H1 (cell line): Measurements from ENCODE around the gene SH3RF3. TPM values are rescaled to one million over a fixed set of nuclear protein-coding genes. Genes with fewer than 3 reads are reported as not detected.

Experiments used
- CTCF ChIA-PET: fragments of 300-600 bp; sonication (Branson Sonifier 250); formaldehyde crosslinking; loops from one replicate; lab custom pipeline; 2021; ENCODE audit not compliant: partially characterized antibody; lab: Charles Lee
- POLR2A ChIA-PET: fragments of 300-600 bp; sonication (Branson Sonifier 250); formaldehyde crosslinking; loops from one replicate; lab custom pipeline; 2021; ENCODE audit warnings: inconsistent platforms; ENCODE audit not compliant: partially characterized antibody; lab: Charles Lee
- DNase-seq, 2 experiments: peaks; one replicate each; pipeline versions ENCODE4 v3.0.0 to v3.0.0-alpha.2; 2010 to 2022; ENCODE audit warnings: low spot score in 2 of 2, low read depth in 1 of 2, mixed read lengths in 1 of 2
- FAIRE-seq: peaks from 2 replicates; lab custom pipeline; 2011; peaks lifted over from hg19 to GRCh38; lab: Jason Lieb, UNC
- H2AFZ ChIP-seq: 2 replicates; pipeline ENCODE4 v1.8.1; 2012; ENCODE audit warnings: low read length, inconsistent platforms
- H2AK5ac ChIP-seq: 2 replicates; pipeline ENCODE4 v1.6.1; 2013; ENCODE audit warnings: low read depth, low read length
- H2BK120ac ChIP-seq: replicated peaks from 2 replicates; pipeline ENCODE3; 2013; ENCODE audit warnings: low read depth, low read length, inconsistent platforms
- H2BK12ac ChIP-seq: 2 replicates; pipeline ENCODE4 v1.6.1; 2013; ENCODE audit warnings: low read depth, low read length
- H2BK15ac ChIP-seq: 2 replicates; pipeline ENCODE4 v1.6.1; 2013; ENCODE audit warnings: low read length
- H2BK20ac ChIP-seq: 2 replicates; pipeline ENCODE4 v1.6.1; 2013; ENCODE audit warnings: low read length
- H2BK5ac ChIP-seq: 2 replicates; pipeline ENCODE4 v1.6.1; 2013; ENCODE audit warnings: low read depth, low read length
- H3K14ac ChIP-seq: 2 replicates; pipeline ENCODE4 v1.6.1; 2013; ENCODE audit warnings: inconsistent platforms; ENCODE audit not compliant: insufficient read length
- H3K18ac ChIP-seq: 2 replicates; pipeline ENCODE4 v1.6.1; 2013; ENCODE audit warnings: low read length; ENCODE audit errors: extremely low read depth
- H3K23ac ChIP-seq: 2 replicates; pipeline ENCODE4 v1.6.1; 2013; ENCODE audit warnings: inconsistent platforms; ENCODE audit not compliant: insufficient read length
- H3K23me2 ChIP-seq: 2 replicates; pipeline ENCODE4 v1.6.1; 2013; ENCODE audit warnings: low read depth, low read length
- H3K27ac ChIP-seq: 2 replicates; pipeline ENCODE4 v1.6.1; 2011; ENCODE audit warnings: low read depth, low read length, inconsistent platforms
- H3K27me3 ChIP-seq, 4 experiments: replicated peaks in 1 of 4; 1 replicate in 1 of 4; 2 replicates in 3 of 4; pipeline versions ENCODE4 v1.6.1 to v1.8.1; 2011 to 2013; ENCODE audit warnings: low read length in 3 of 4, mild to moderate bottlenecking in 3 of 4, inconsistent platforms in 2 of 4, mixed read lengths in 2 of 4, moderate library complexity in 1 of 4; ENCODE audit not compliant: control insufficient read depth in 3 of 4, insufficient read depth in 3 of 4; ENCODE audit errors: extremely low read depth in 1 of 4
- H3K36me3 ChIP-seq, 4 experiments: 2 replicates each; pipeline versions ENCODE4 v1.6.1 to v1.8.1; 2011 to 2013; ENCODE audit warnings: mild to moderate bottlenecking in 4 of 4, low read length in 3 of 4, moderate library complexity in 2 of 4, control low read depth in 1 of 4, inconsistent platforms in 1 of 4; ENCODE audit not compliant: insufficient read depth in 4 of 4, control insufficient read depth in 2 of 4
- H3K4ac ChIP-seq: replicated peaks from 2 replicates; pipeline ENCODE3; 2013; ENCODE audit warnings: low read length, low read depth, mixed read lengths, inconsistent platforms; ENCODE audit not compliant: insufficient read length
- H3K4me1 ChIP-seq, 4 experiments: replicated peaks in 1 of 4; 1 replicate in 1 of 4; 2 replicates in 3 of 4; pipeline versions ENCODE4 v1.6.1 to v1.8.1; 2011 to 2013; ENCODE audit warnings: low read length in 3 of 4, inconsistent platforms in 2 of 4, mixed read lengths in 1 of 4; ENCODE audit not compliant: insufficient read depth in 4 of 4, control insufficient read depth in 3 of 4
- H3K4me2 ChIP-seq, 2 experiments: 2 replicates each; pipeline versions ENCODE4 v1.6.1 to v1.8.1; 2011 to 2013; ENCODE audit warnings: low read depth in 2 of 2, low read length in 2 of 2, control low read depth in 1 of 2, inconsistent platforms in 1 of 2, mild to moderate bottlenecking in 1 of 2; ENCODE audit not compliant: insufficient read depth in 1 of 2
- H3K4me3 ChIP-seq, 4 experiments: fragments of 200-600, 300-600 bp in 1 of 4; sonication (generic), shearing (Covaris generic), sonication (Bioruptor Twin) in 1 of 4; 2 replicates each; pipeline versions ENCODE4 v1.5.1 to v1.8.1; 2011 to 2016; ENCODE audit warnings: low read length in 4 of 4, low read depth in 3 of 4, control low read depth in 2 of 4, inconsistent platforms in 2 of 4, mild to moderate bottlenecking in 2 of 4, mixed read lengths in 1 of 4, moderate library complexity in 1 of 4; ENCODE audit not compliant: insufficient read depth in 2 of 4; ENCODE audit errors: extremely low read depth in 1 of 4
- H3K56ac ChIP-seq: replicated peaks from 2 replicates; pipeline ENCODE3; 2013; ENCODE audit warnings: low read depth, mild to moderate bottlenecking, mixed read lengths, low read length, inconsistent platforms; ENCODE audit not compliant: insufficient read length
- H3K79me1 ChIP-seq: 2 replicates; pipeline ENCODE4 v1.6.1; 2013; ENCODE audit warnings: low read depth, low read length, control low read depth
- H3K79me2 ChIP-seq, 2 experiments: 2 replicates each; pipeline versions ENCODE4 v1.6.1 to v1.8.1; 2012 to 2013; ENCODE audit warnings: low read length in 2 of 2, mild to moderate bottlenecking in 2 of 2, inconsistent platforms in 1 of 2; ENCODE audit not compliant: insufficient read depth in 2 of 2, control insufficient read depth in 1 of 2
- H3K9ac ChIP-seq, 4 experiments: replicated peaks in 1 of 4; 1 replicate in 1 of 4; 2 replicates in 3 of 4; pipeline versions ENCODE4 v1.6.1 to v1.8.1; 2011 to 2013; ENCODE audit warnings: low read depth in 3 of 4, low read length in 3 of 4, control low read depth in 2 of 4, mild to moderate bottlenecking in 2 of 4, moderate library complexity in 2 of 4, inconsistent platforms in 1 of 4; ENCODE audit errors: extremely low read depth in 1 of 4
- H3K9me3 ChIP-seq, 2 experiments: 2 replicates each; pipeline versions ENCODE4 v1.6.1 to v1.8.1; 2012 to 2013; ENCODE audit warnings: mild to moderate bottlenecking in 2 of 2, moderate library complexity in 2 of 2, control low read depth in 1 of 2, inconsistent platforms in 1 of 2, low read depth in 1 of 2, low read length in 1 of 2, mixed read lengths in 1 of 2; ENCODE audit not compliant: insufficient read depth in 2 of 2
- H4K20me1 ChIP-seq, 2 experiments: replicated peaks in 1 of 2; 2 replicates each; pipeline versions ENCODE3 to v1.8.1; 2011 to 2013; ENCODE audit warnings: inconsistent platforms in 2 of 2, low read length in 2 of 2, mild to moderate bottlenecking in 1 of 2; ENCODE audit not compliant: insufficient read depth in 2 of 2, control insufficient read depth in 1 of 2
- H4K5ac ChIP-seq: 2 replicates; pipeline ENCODE4 v1.6.1; 2013; ENCODE audit warnings: low read length, low read depth, mixed read lengths, inconsistent platforms; ENCODE audit not compliant: insufficient read length
- H4K8ac ChIP-seq: 2 replicates; pipeline ENCODE4 v1.8.0; 2013; ENCODE audit warnings: mild to moderate bottlenecking, moderate library complexity, low read length, inconsistent platforms; ENCODE audit not compliant: insufficient read depth; ENCODE audit errors: extremely low read depth
- H4K91ac ChIP-seq: replicated peaks from 2 replicates; pipeline ENCODE3; 2013; ENCODE audit warnings: low read length, mixed read lengths, inconsistent platforms; ENCODE audit not compliant: insufficient read length
- ASH2L ChIP-seq: fragments of 200-600, 300-600 bp; sonication (generic); IDR thresholded peaks from one replicate; pipeline ENCODE4 v1.7.1; 2017; ENCODE audit warnings: low read length
- GABPA ChIP-seq: IDR thresholded peaks from 2 replicates; pipeline ENCODE4 v1.6.1; 2011; ENCODE audit warnings: mild to moderate bottlenecking, low read length, moderate library complexity, borderline replicate concordance; ENCODE audit not compliant: insufficient read depth
- GTF2F1 ChIP-seq: IDR thresholded peaks from 2 replicates; pipeline ENCODE4 v1.6.1; 2012; ENCODE audit warnings: low read depth, low read length, improper control_type of control experiment, borderline replicate concordance
- HDAC6 ChIP-seq: IDR thresholded peaks from one replicate; pipeline ENCODE4 v1.7.1; 2012; ENCODE audit warnings: low read depth, mild to moderate bottlenecking, inconsistent platforms, low read length, moderate library complexity
- NANOG ChIP-seq: IDR thresholded peaks from 2 replicates; pipeline ENCODE4 v1.6.1; 2011; ENCODE audit warnings: low read length, low read depth, mild to moderate bottlenecking, inconsistent platforms; ENCODE audit not compliant: insufficient read depth, poor library complexity, severe bottlenecking
- SIN3A ChIP-seq, 2 experiments: IDR thresholded peaks in 1 of 2; conservative IDR thresholded peaks in 1 of 2; 2 replicates each; pipeline ENCODE4 v1.6.1; 2011 to 2012; ENCODE audit warnings: low read length in 2 of 2, improper control_type of control experiment in 1 of 2, low read depth in 1 of 2, mild to moderate bottlenecking in 1 of 2
- TAF1 ChIP-seq: IDR thresholded peaks from 2 replicates; pipeline ENCODE4 v1.6.1; 2011; ENCODE audit warnings: mild to moderate bottlenecking, low read depth, low read length
- WGBS, 2 experiments: shearing (Covaris generic) in 1 of 2; methylation state at CpG; one replicate each; pipeline versions ENCODE4 v1.1.6 to v1.1.7; 2013 to 2015; ENCODE audit warnings: low lambda C conversion rate in 2 of 2, mixed read lengths in 2 of 2, inconsistent platforms in 1 of 2, low coverage in 1 of 2, missing lambda C conversion rate in 1 of 2; ENCODE audit not compliant: insufficient replicate concordance in 2 of 2, insufficient coverage in 1 of 2, insufficient read length in 1 of 2; ENCODE audit errors: extremely low coverage in 1 of 2, missing lambda C conversion rate in 1 of 2; 5-methylcytosine and 5-hydroxymethylcytosine counted together
- polyA plus RNA-seq, 7 experiments: library from polyadenylated mRNA; depleted of rRNA in 3 of 7; stranded (reverse) in 5 of 7; unstranded in 2 of 7; fragments of >200 nt in 5 of 7; fragments of 200-250 nt in 2 of 7; gene quantifications; 1 replicate in 5 of 7; 2 replicates in 1 of 7; 4 replicates in 1 of 7; pipeline versions ENCODE4 v1.2.1 to v1.2.3, GENCODE V29; 2011 to 2013; ENCODE audit warnings: missing spikeins in 2 of 7, mixed read lengths in 2 of 7
- total RNA-seq: library from RNA; stranded (reverse); fragmentation: NEBNext Ultra II Directional; extraction: Animal tissue kit (Norgen Biotek cat#: 25700); gene quantifications from 2 replicates; pipeline ENCODE4 v1.2.1, GENCODE V29; 2021
- TF ChIP-seq, protein P1 (sequence below): IDR thresholded peaks from 2 replicates; pipeline ENCODE4 v1.6.1; 2012; ENCODE audit warnings: inconsistent platforms
- TF ChIP-seq, protein P2 (sequence below): IDR thresholded peaks from 2 replicates; pipeline ENCODE4 v1.6.1; 2011; ENCODE audit warnings: low read depth, mild to moderate bottlenecking, low read length; ENCODE audit not compliant: insufficient read depth

The SH3RF3 gene
- total and polyA plus RNA-seq, 2 of the 8 experiments (the other 6 are each of a cell fraction or from before 2014, with no cell fraction given) = 0.11 to 0.65 TPM

GRCh38 chr2:109514857-109515256, 385.9 kb downstream of the SH3RF3 start:
- no peaks in the 10 kb centered on the region for H3K4me1 ChIP-seq
- FAIRE-seq (no peak), DNase-seq (no peak)
- no peak overlapping the region for H2BK15ac ChIP-seq
- H4K5ac ChIP-seq = no peak overlapping the region
- peaks cover 0 to 4% of the 10 kb centered on the region in 2 experiments for H4K20me1 ChIP-seq
- no peak overlapping the region for H4K8ac ChIP-seq
- no peak overlapping the region for H2AK5ac ChIP-seq
- WGBS, 2 experiments = 89% methylated on average over 5 of the region's 5 CpGs; no CpG with 5 or more reads in 1 of the 2 experiments
- H3K27me3 ChIP-seq = no peaks in the 10 kb centered on the region
- no peak overlapping the region for H2BK120ac ChIP-seq
- H3K9me3 ChIP-seq = no peaks in the 10 kb centered on the region
- H3K79me2 ChIP-seq = no peaks in the 10 kb centered on the region
- no peak overlapping the region for H3K4ac ChIP-seq
- H3K4me3 ChIP-seq = no peak overlapping the region
- H4K91ac ChIP-seq = no peak overlapping the region
- no peak overlapping the region for H3K14ac ChIP-seq
- TF ChIP-seq TAF1 (no peak), ASH2L (no peak), NANOG (no peak), HDAC6 (no peak), SIN3A (conservative IDR thresholded peaks at IDR 0.05 in 1 of 2, IDR thresholded peaks at IDR 0.05 in 1 of 2; ENCODE audit: low read depth in 1 of 2, low read length in 2 of 2) (no peak), GABPA (no peak), GTF2F1 (no peak)
- TF ChIP-seq, protein P1, sequence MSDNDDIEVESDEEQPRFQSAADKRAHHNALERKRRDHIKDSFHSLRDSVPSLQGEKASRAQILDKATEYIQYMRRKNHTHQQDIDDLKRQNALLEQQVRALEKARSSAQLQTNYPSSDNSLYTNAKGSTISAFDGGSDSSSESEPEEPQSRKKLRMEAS = no peak
- TF ChIP-seq, protein P2, sequence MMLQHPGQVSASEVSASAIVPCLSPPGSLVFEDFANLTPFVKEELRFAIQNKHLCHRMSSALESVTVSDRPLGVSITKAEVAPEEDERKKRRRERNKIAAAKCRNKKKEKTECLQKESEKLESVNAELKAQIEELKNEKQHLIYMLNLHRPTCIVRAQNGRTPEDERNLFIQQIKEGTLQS = no peak
- no peaks in the 10 kb centered on the region for H3K36me3 ChIP-seq
- CTCF ChIA-PET = interaction anchor here (1.2 to 1.8 kb wide), 5 partner anchors 8 to 389 kb away, joined by 3 to 5 read pairs (median 4); no protein-coding TSS in a partner anchor
- H3K23ac ChIP-seq = no peak overlapping the region
- H2AFZ ChIP-seq = no peak overlapping the region
- H3K9ac ChIP-seq = no peak overlapping the region
- H2BK5ac ChIP-seq = no peak overlapping the region
- no peak overlapping the region for H3K56ac ChIP-seq
- no peaks in the 10 kb centered on the region for H3K79me1 ChIP-seq
- H2BK12ac ChIP-seq = no peak overlapping the region
- POLR2A ChIA-PET = no interaction called here
- H2BK20ac ChIP-seq = no peak overlapping the region
- H3K27ac ChIP-seq = no peak overlapping the region
- H3K18ac ChIP-seq = no peak overlapping the region
- H3K4me2 ChIP-seq = no peak overlapping the region
- no peaks in the 10 kb centered on the region; the same call in 1 of the 2 replicates for H3K23me2 ChIP-seq
